Activated CD4-positive, alpha-beta T cell treated with anti-CD3 and anti-CD28 coated beads, Interleukin-2, amount 10 ng/mL, durations not matched to agents 24 days and 14 days (primary cell): ENCODE data around the gene REC8. TPM values are rescaled to one million over a fixed set of nuclear protein-coding genes. Genes with fewer than 3 reads are reported as not detected.

Experiments used
- DNase-seq: peaks from one replicate; pipeline ENCODE4 v3.0.0; 2022
- H3K27ac Mint-ChIP-seq: one replicate; pipeline ENCODE4 v1.8.0; 2022; ENCODE audit warnings: mild to moderate bottlenecking, mixed read lengths
- H3K27me3 Mint-ChIP-seq: one replicate; pipeline ENCODE4 v1.8.0; 2022; ENCODE audit warnings: mixed read lengths
- H3K36me3 Mint-ChIP-seq: one replicate; pipeline ENCODE4 v1.8.0; 2022; ENCODE audit warnings: low read depth, mild to moderate bottlenecking, mixed read lengths
- H3K4me1 Mint-ChIP-seq: one replicate; pipeline ENCODE4 v1.8.0; 2021; ENCODE audit warnings: mixed read lengths
- H3K4me3 Mint-ChIP-seq: one replicate; pipeline ENCODE4 v1.8.0; 2022; ENCODE audit warnings: mild to moderate bottlenecking, moderate library complexity, mixed read lengths
- H3K9me3 Mint-ChIP-seq: one replicate; pipeline ENCODE4 v1.8.0; 2021; ENCODE audit warnings: mixed read lengths
- intact Hi-C: fragments of 100-400 bp; cut with micrococcal nuclease; formaldehyde crosslinking; loops from one replicate; pipeline ENCODE4 v1.15.1; 2023
- total RNA-seq: library from RNA; stranded (reverse); gene quantifications from 2 replicates; pipeline ENCODE4 v1.2.3, GENCODE V29; 2022

REC8 gene
- total RNA-seq, 1 donor from 2014 or later, result 33.8 TPM

- Mint-ChIP-seq H3K27me3 (no peaks in the 10 kb centered on the region), H3K4me1 (peaks cover 62% of the 10 kb centered on the region), H3K4me3 (peak within 1 kb of the TSS; percentile 97), H3K36me3 (peaks cover 70% of the 10 kb centered on the region), H3K9me3 (no peaks in the 10 kb centered on the region), H3K27ac (peak within 1 kb of the TSS; percentile 99)
- intact Hi-C loops, result loop anchor here (1.0 to 2.0 kb wide), 4 partner anchors 10 to 152 kb away; partner anchors contain the start of genes DHRS1, IPO4, NOP9 and PCK2
- peak; percentile 97 for DNase-seq
Observed at GRCh38 chr14:24146453-24146977, 25.4 kb upstream of the REC8 start, which contains the start of gene PSME2. Gene PSME2 (minus strand): TSS chr14:24146610. CDS start chr14:24146581, 29 bp downstream.

DNA sequence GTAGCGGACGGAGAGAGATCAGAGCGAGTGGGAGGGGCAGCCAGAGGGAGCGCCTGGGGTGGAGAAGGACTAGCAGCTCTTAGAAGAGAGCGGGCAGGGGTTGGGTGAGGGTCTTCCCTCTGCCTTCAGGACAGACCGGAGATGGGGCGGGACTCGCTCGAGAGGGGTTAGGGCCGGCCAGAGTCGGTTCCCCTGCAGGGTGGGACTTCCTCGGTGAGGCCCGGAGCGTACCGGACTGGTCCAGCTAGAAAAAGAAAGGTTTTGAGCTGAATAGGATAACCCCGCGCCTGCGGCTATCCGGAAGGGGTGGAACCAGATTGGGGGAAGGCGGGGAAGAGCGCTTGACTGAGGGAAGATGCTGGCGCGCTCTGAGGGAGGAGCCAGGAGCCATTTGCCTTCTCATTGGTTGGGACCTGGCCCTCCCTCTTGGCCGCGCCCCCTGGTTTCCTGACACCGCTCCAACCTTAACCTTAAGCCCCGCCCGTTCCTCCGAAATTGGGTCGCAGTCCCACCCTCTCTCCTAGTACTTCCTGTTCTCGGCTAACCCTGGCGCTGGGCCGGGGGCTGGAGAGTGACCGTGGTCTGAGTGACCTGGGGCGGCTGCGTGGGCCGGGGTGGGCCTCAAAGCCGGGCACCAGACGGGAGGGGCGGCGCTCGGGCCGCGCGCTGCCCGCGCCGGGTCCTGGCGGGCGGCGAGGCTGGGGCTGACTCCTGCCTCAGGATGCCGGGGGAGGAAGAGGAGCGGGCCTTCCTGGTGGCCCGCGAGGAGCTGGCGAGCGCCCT lies 24.7 kb upstream of the REC8 start, which contains the start of gene RNF31:
Gene RNF31, plus strand, starts transcription at position 521 of the 783 bp plus-strand sequence. Its CDS starts 201 bp downstream, at position 722.
- peak; percentile 99 for DNase-seq
- peak within 1 kb of the TSS; percentile 99 for H3K27ac Mint-ChIP-seq
- H3K9me3 Mint-ChIP-seq, result no peaks in the 10 kb centered on the region
- peaks cover 68% of the 10 kb centered on the region for H3K36me3 Mint-ChIP-seq
- H3K27me3 Mint-ChIP-seq, result no peaks in the 10 kb centered on the region
- intact Hi-C loops, result loop anchor here (1.0 to 2.0 kb wide), 7 partner anchors 11 to 152 kb away; partner anchors contain the start of genes DCAF11, DHRS1, IPO4 and IRF9
- peaks cover 59% of the 10 kb centered on the region for H3K4me1 Mint-ChIP-seq
- peak within 1 kb of the TSS; percentile 97 for H3K4me3 Mint-ChIP-seq

DNA sequence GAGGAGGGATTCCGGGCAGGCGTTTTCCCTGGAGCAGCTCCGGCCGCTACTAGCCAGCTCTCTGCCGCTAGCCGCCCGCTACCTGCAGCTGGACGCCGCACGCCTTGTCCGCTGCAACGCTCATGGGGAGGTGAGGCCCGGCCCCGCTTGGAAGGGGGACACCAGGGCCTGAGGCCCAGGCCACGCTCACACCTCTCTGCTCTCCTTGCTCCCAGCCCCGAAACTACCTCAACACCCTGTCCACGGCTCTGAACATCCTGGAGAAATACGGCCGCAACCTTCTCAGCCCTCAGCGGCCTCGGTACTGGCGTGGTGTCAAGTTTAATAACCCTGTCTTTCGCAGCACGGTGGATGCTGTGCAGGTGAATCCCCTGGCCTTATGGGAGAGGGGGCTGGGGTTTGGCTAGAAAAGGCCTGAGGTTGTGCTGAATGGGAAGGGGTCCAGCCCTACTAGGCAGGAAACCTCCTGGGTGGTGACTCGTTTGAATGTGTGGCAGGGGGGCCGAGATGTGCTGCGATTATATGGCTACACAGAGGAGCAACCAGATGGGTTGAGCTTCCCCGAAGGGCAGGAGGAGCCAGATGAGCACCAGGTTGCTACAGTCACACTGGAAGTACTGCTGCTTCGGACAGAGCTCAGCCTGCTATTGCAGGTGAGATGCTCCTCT lies 24.0 kb upstream of the REC8 start:
- peak; percentile 72 for DNase-seq
- Mint-ChIP-seq H3K36me3 (peaks cover 69% of the 10 kb centered on the region), H3K4me1 (peaks cover 56% of the 10 kb centered on the region), H3K27ac (peak overlapping the region; percentile 79), H3K9me3 (no peaks in the 10 kb centered on the region), H3K4me3 (peak overlapping the region; percentile 97), H3K27me3 (no peaks in the 10 kb centered on the region)
- intact Hi-C loops, result loop anchor here (1.0 to 2.0 kb wide), 6 partner anchors 13 to 151 kb away; partner anchors contain the start of genes DCAF11, DHRS1, IPO4 and IRF9

GRCh38 chr14:24149302-24149969 lies 22.4 kb upstream of the REC8 start:
- Mint-ChIP-seq H3K9me3 (no peaks in the 10 kb centered on the region), H3K36me3 (peaks cover 59% of the 10 kb centered on the region), H3K4me3 (peak overlapping the region; percentile 97), H3K4me1 (peaks cover 41% of the 10 kb centered on the region), H3K27ac (peak overlapping the region; percentile 60), H3K27me3 (no peaks in the 10 kb centered on the region)
- DNase-seq, result no peak
- intact Hi-C loops, result no loop called here

DNA sequence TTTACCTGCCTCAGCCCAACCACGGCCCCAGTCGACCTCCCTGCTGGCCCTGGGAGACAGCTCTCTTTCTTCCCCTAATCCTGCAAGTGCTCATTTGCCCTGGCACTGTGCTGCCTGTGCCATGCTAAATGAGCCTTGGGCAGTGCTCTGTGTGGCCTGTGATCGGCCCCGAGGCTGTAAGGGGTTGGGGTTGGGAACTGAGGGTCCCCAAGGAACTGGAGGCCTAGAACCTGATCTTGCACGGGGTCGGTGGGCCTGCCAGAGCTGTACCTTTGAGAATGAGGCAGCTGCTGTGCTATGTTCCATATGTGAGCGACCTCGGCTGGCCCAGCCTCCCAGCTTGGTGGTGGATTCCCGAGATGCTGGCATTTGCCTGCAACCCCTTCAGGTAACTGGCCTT lies 21.8 kb upstream of the REC8 start:
- Mint-ChIP-seq H3K4me1 (peaks cover 38% of the 10 kb centered on the region), H3K27me3 (no peaks in the 10 kb centered on the region), H3K4me3 (no peak overlapping the region), H3K27ac (no peak overlapping the region), H3K9me3 (no peaks in the 10 kb centered on the region), H3K36me3 (peaks cover 59% of the 10 kb centered on the region)
- intact Hi-C loops, result no loop called here
- no peak for DNase-seq

GRCh38 chr14:24150567-24150966 lies 21.3 kb upstream of the REC8 start:
- intact Hi-C loops, result no loop called here
- Mint-ChIP-seq H3K4me3 (no peak overlapping the region), H3K27me3 (no peaks in the 10 kb centered on the region), H3K27ac (peak overlapping the region; percentile 31), H3K9me3 (no peaks in the 10 kb centered on the region), H3K36me3 (peaks cover 57% of the 10 kb centered on the region), H3K4me1 (peaks cover 34% of the 10 kb centered on the region)
- no peak for DNase-seq

DNA sequence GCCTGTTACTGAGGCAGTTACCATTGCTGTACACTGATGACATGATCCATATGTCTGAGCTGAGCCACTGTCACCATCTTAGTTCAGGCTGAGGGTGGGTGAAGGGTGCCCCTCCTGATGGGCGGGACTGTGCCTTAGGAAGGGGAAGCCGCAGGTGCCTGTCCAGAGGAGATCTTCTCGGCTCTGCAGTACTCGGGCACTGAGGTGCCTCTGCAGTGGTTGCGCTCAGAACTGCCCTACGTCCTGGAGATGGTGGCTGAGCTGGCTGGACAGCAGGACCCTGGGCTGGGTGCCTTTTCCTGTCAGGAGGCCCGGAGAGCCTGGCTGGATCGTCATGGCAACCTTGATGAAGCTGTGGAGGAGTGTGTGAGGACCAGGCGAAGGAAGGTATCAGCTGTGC lies 20.9 kb upstream of the REC8 start:
- peaks cover 57% of the 10 kb centered on the region for H3K36me3 Mint-ChIP-seq
- H3K27me3 Mint-ChIP-seq, result no peaks in the 10 kb centered on the region
- no peak overlapping the region for H3K27ac Mint-ChIP-seq
- H3K4me1 Mint-ChIP-seq, result peaks cover 33% of the 10 kb centered on the region
- H3K9me3 Mint-ChIP-seq, result no peaks in the 10 kb centered on the region
- no peak overlapping the region for H3K4me3 Mint-ChIP-seq
- DNase-seq, result no peak
- intact Hi-C loops, result no loop called here

DNA sequence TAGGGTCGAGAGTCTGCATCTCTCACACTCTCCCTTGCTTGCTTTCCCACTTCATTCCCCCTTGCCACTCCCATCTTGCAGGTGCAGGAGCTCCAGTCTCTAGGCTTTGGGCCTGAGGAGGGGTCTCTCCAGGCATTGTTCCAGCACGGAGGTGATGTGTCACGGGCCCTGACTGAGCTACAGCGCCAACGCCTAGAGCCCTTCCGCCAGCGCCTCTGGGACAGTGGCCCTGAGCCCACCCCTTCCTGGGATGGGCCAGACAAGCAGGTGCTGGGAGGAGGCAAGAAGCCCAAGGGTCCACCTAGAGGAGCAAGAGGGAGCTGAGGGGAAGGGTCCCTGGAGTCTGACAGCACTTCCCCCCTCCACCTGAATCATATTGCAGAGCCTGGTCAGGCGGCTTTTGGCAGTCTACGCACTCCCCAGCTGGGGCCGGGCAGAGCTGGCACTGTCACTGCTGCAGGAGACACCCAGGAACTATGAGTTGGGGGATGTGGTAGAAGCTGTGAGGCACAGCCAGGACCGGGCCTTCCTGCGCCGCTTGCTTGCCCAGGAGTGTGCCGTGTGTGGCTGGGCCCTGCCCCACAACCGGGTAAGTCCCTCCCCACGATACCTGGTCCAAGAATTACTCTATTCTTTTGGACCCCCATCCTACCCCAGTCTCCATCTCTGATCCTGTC lies 20.3 kb upstream of the REC8 start:
- no peak overlapping the region for H3K4me3 Mint-ChIP-seq
- intact Hi-C loops, result no loop called here
- no peak for DNase-seq
- peaks cover 56% of the 10 kb centered on the region for H3K36me3 Mint-ChIP-seq
- no peaks in the 10 kb centered on the region for H3K9me3 Mint-ChIP-seq
- H3K27me3 Mint-ChIP-seq, result no peaks in the 10 kb centered on the region
- H3K4me1 Mint-ChIP-seq, result peaks cover 33% of the 10 kb centered on the region
- no peak overlapping the region for H3K27ac Mint-ChIP-seq

DNA sequence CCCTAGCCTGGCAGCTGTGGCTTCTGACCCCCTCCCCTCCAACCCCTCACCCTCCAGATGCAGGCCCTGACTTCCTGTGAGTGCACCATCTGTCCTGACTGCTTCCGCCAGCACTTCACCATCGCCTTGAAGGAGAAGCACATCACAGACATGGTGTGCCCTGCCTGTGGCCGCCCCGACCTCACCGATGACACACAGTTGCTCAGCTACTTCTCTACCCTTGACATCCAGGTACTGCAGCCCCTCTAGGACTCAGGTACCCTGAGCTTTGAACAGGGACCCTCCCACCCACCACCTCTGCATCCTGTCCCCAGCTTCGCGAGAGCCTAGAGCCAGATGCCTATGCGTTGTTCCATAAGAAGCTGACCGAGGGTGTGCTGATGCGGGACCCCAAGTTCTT lies 16.8 kb upstream of the REC8 start:
- no peaks in the 10 kb centered on the region for H3K27me3 Mint-ChIP-seq
- no peak overlapping the region for H3K4me3 Mint-ChIP-seq
- H3K36me3 Mint-ChIP-seq, result peaks cover 66% of the 10 kb centered on the region
- intact Hi-C loops, result no loop called here
- H3K27ac Mint-ChIP-seq, result no peak overlapping the region
- peaks cover 22% of the 10 kb centered on the region for H3K4me1 Mint-ChIP-seq
- no peaks in the 10 kb centered on the region for H3K9me3 Mint-ChIP-seq
- no peak for DNase-seq

DNA sequence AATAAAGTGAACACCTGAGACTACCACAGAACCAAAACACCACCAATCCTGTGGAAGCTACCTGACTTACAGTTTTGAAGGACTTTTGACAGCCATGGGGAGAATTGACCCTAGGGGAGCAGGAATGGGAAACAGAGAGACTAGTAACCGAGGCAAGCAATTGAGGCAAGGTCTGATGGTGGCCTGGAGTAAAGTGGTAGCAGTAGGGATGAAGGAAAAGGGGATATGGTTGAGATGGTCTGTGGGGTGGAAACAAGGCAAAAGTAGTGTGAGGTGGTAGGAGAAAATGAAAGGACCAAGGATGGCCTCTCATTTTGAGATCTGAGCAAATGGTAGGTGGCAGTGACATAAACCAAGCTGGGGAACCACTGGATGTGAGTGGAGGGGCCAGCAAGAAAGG lies 15.0 kb upstream of the REC8 start:
- Mint-ChIP-seq H3K27ac (peak overlapping the region; percentile 39), H3K4me1 (peaks cover 27% of the 10 kb centered on the region), H3K36me3 (peaks cover 71% of the 10 kb centered on the region), H3K9me3 (no peaks in the 10 kb centered on the region), H3K27me3 (peaks cover 2% of the 10 kb centered on the region), H3K4me3 (no peak overlapping the region)
- intact Hi-C loops, result no loop called here
- DNase-seq, result no peak

GRCh38 chr14:24157331-24157730 lies 14.5 kb upstream of the REC8 start:
- intact Hi-C loops, result no loop called here
- no peak overlapping the region for H3K27ac Mint-ChIP-seq
- no peak overlapping the region for H3K4me3 Mint-ChIP-seq
- DNase-seq, result no peak
- peaks cover 2% of the 10 kb centered on the region for H3K27me3 Mint-ChIP-seq
- H3K36me3 Mint-ChIP-seq, result peaks cover 72% of the 10 kb centered on the region
- no peaks in the 10 kb centered on the region for H3K9me3 Mint-ChIP-seq
- H3K4me1 Mint-ChIP-seq, result peaks cover 30% of the 10 kb centered on the region

- peak overlapping the region; percentile 97 for H3K27ac Mint-ChIP-seq
- no peak for DNase-seq
- H3K4me1 Mint-ChIP-seq, result peaks cover 46% of the 10 kb centered on the region
- no peaks in the 10 kb centered on the region for H3K9me3 Mint-ChIP-seq
- peaks cover 84% of the 10 kb centered on the region for H3K36me3 Mint-ChIP-seq
- intact Hi-C loops, result loop anchor here (5.0 kb wide), 2 partner anchors 103 to 148 kb away; no protein-coding TSS in a partner anchor
- H3K27me3 Mint-ChIP-seq, result peaks cover 2% of the 10 kb centered on the region
- peak overlapping the region; percentile 93 for H3K4me3 Mint-ChIP-seq
Observed at GRCh38 chr14:24159777-24160498, 11.9 kb upstream of the REC8 start.
